Peyer's patch (tissue), 4 donors: ENCODE results near the gene NPLOC4. TPM values are rescaled to one million over a fixed set of nuclear protein-coding genes. Genes with fewer than 3 reads are reported as not detected.

Experiments used
- DNase-seq, 3 donors: peaks; one replicate each; pipeline ENCODE4 v3.0.0-alpha.2; 2017 to 2019
- H3K27ac ChIP-seq, 4 donors: fragments of 200-600 bp; sonication (generic); one replicate each; pipeline ENCODE4 v1.5.1; 2016 to 2019
- H3K27me3 ChIP-seq, 2 donors: fragments of 200-600 bp; sonication (generic); one replicate each; pipeline ENCODE4 v1.5.1; 2019
- H3K36me3 ChIP-seq, 3 donors: fragments of 200-600 bp; sonication (generic); one replicate each; pipeline ENCODE4 v1.5.1; 2016 to 2019
- H3K4me1 ChIP-seq, 4 donors: fragments of 200-600 bp; sonication (generic); one replicate each; pipeline ENCODE4 v1.5.1; 2016 to 2019
- H3K4me3 ChIP-seq, 4 donors: fragments of 200-600 bp; sonication (generic); 1 replicate in 3 of 4; 2 replicates in 1 of 4; pipeline ENCODE4 v1.5.1; 2016 to 2019; ENCODE audit warnings: mild to moderate bottlenecking in 1 of 4
- H3K9me3 ChIP-seq, 4 donors: fragments of 200-600 bp; sonication (generic); one replicate each; pipeline ENCODE4 v1.5.1; 2016 to 2019; ENCODE audit warnings: mild to moderate bottlenecking in 1 of 4
- POLR2A ChIP-seq, 2 donors: fragments of 450-650 bp; IDR thresholded peaks; one replicate each; pipeline ENCODE4 v1.5.1; 2017; ENCODE audit warnings: antibody characterized with exemption in 2 of 2, mild to moderate bottlenecking in 2 of 2, moderate library complexity in 2 of 2
- total RNA-seq, 4 donors: library from RNA; depleted of rRNA; stranded (reverse); fragments of >200 nt; gene quantifications; one replicate each; pipeline ENCODE4 v1.1.0, GENCODE V29; 2016
- TF ChIP-seq, protein P1 (sequence below), 6 experiments: fragments of 450-650 bp in 4 of 6; fragments of 200-600 bp in 2 of 6; sonication (generic) in 1 of 6; IDR thresholded peaks; one replicate each; pipeline ENCODE4 v1.5.1; 2017 to 2019; ENCODE audit warnings: antibody characterized with exemption in 6 of 6, mild to moderate bottlenecking in 3 of 6, moderate library complexity in 1 of 6

Gene NPLOC4
- total RNA-seq, 4 donors from 2014 or later: 77.2 to 911 (median 122) TPM

DNA sequence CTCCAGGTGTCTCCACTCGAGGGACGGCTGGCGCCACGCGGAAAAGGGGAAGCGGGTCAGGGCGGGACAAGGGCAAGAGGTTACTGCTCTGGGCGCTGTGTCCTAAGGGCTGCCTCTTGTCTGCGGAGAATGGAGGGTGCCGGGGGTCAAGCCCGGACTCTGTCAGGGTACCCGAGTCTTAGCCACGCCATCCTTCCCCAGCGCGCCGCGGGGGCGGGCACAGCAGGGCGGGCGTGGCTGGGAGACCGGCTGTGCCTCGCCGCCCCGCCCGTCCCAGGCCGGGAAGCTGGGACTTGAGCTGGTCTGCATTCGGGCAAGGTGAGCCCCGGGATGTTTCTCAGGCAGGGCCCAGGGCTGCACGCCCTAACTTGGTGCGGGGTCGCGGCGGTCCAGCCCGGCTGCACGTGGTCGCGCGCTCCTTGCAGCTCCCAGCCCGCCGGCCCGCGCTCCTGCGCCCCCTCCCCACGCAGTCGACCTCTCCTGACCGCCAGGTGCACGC lies 118.1 kb downstream of the NPLOC4 start:
- Histone ChIP-seq H3K4me1 (peaks cover 0 to 49% (median 26%) of the 10 kb centered on the region in 4 donors), H3K4me3 (peak overlapping the region; percentile 42 to 80 (median 71)), H3K27ac (peak overlapping the region; percentile 79 to 100 (median 90)), H3K9me3 (peaks cover 0 to 3% (median 0%) of the 10 kb centered on the region in 4 donors), H3K36me3 (no peaks in the 10 kb centered on the region), H3K27me3 (no peaks in the 10 kb centered on the region)
- peak; percentile 31 to 40 for TF ChIP-seq POLR2A (IDR thresholded peaks at IDR 0.05)
- TF ChIP-seq, protein P1, sequence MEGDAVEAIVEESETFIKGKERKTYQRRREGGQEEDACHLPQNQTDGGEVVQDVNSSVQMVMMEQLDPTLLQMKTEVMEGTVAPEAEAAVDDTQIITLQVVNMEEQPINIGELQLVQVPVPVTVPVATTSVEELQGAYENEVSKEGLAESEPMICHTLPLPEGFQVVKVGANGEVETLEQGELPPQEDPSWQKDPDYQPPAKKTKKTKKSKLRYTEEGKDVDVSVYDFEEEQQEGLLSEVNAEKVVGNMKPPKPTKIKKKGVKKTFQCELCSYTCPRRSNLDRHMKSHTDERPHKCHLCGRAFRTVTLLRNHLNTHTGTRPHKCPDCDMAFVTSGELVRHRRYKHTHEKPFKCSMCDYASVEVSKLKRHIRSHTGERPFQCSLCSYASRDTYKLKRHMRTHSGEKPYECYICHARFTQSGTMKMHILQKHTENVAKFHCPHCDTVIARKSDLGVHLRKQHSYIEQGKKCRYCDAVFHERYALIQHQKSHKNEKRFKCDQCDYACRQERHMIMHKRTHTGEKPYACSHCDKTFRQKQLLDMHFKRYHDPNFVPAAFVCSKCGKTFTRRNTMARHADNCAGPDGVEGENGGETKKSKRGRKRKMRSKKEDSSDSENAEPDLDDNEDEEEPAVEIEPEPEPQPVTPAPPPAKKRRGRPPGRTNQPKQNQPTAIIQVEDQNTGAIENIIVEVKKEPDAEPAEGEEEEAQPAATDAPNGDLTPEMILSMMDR (IDR thresholded peaks at IDR 0.05): no peak
- peak; percentile 61 to 83 (median 81) for DNase-seq

DNA sequence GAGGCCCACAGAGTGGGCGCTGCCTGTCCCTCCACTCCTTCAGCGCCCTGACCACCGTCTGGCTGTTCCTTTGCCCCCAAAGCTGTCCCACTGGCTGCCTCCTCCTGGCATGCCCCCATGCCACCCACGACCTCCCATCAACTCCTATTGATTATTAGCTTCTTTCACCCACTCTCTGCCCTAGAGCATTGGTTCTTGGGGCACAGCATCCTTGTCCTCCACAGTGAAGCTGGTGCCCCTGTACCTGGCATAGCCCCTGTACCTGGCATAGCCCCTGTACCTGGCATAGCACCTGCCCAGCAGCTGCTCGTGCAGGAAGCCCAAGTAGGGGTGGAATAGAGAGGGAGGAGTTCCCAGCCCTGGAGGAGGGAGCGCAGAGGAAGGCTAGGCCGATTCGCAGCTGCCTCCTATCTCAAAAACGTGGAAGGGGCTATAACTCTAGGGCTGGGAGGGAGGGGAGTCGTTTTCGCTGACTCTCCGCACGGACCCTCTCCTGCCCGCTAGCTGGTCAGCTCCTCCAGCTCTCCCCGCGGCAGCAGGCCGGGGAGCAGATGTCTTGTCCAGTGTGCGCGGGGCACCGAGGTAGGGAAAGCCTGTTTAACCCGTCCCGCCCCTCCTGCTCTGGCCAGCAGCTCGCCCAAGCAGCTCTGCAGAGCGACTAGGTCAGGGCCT lies 118.7 kb downstream of the NPLOC4 start:
- DNase-seq: peak in 1 of 3 donors; percentile 49
- TF ChIP-seq, protein P1 (IDR thresholded peaks at IDR 0.05): no peak
- TF ChIP-seq POLR2A (IDR thresholded peaks at IDR 0.05): no peak
- H3K4me3 ChIP-seq: peak overlapping the region; percentile 42 to 80 (median 71)
- no peaks in the 10 kb centered on the region for H3K27me3 ChIP-seq
- H3K36me3 ChIP-seq: no peaks in the 10 kb centered on the region
- H3K27ac ChIP-seq: peak overlapping the region; percentile 79 to 100 (median 90)
- peaks cover 0 to 49% (median 27%) of the 10 kb centered on the region in 4 donors for H3K4me1 ChIP-seq
- peaks cover 0 to 3% (median 0%) of the 10 kb centered on the region in 4 donors for H3K9me3 ChIP-seq

DNA sequence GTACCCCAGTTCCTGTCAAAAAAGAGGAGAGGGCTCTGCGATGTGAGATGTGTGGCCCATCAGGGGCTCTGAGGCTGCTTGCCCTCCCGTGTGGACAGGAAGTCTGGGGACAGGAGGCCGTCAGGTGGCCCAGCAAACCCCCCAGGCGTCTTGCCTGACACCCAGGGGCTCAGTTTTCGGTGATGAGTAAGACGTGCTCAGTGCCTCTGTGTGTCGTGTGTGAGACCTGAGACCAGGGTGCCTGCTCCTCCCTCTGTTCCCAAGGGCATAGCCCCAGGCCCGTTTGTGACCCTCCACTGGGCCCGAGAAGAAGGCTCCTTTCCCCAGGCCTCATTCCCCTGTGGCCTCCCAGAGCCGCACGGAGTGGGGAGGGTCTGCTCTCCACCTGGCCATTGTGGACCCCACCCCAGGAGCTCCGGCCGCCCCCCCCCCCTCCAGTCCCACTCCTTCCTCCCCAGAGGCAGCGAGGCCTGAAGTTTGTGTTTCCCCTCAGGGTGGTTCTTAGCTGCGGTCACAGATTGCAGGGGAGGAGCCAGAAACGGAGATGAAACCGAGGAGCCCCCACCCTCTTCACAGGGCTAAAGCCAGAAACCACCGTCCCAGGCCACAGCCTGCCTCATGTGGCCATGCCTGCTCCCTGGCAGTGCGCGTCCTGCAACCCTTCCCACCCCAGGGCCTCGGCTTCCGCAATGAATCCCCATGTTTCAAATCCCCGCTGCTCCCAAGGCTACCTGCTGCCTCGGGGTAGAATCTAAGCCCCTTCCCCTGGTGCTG lies 119.4 kb downstream of the NPLOC4 start:
- Histone ChIP-seq H3K4me1 (peaks cover 0 to 49% (median 27%) of the 10 kb centered on the region in 4 donors), H3K27ac (peak overlapping the region; percentile 80 to 100 (median 98)), H3K4me3 (peak overlapping the region in 1 of 4 donors; percentile 80), H3K9me3 (peaks cover 0 to 3% (median 0%) of the 10 kb centered on the region in 4 donors), H3K36me3 (no peaks in the 10 kb centered on the region), H3K27me3 (no peaks in the 10 kb centered on the region)
- no peak for TF ChIP-seq POLR2A (IDR thresholded peaks at IDR 0.05)
- TF ChIP-seq, protein P1 (IDR thresholded peaks at IDR 0.05): peak in 1 of 6 experiments; percentile 7
- DNase-seq: peak in 2 of 3 donors; percentile 85 to 86

DNA sequence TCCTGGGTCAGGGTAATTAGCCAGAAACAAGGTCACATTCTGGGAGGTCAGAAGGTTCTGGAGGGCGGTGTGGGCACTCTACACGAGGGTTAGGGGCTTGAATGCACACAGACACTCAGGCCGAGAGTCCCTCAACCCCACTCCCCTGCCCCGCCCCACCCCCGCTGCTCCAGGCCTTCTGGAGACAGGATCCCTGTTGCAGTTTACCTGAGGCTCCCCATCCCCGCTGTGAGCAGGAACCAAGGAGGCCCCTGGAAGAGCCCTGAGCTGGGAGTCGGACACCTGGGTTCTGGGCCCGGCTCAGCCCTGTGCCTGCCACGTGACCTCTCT lies 119.9 kb downstream of the NPLOC4 start:
- no peaks in the 10 kb centered on the region for H3K27me3 ChIP-seq
- H3K27ac ChIP-seq: peak overlapping the region; percentile 80 to 100 (median 98)
- DNase-seq: peak in 1 of 3 donors; percentile 55
- H3K4me3 ChIP-seq: peak overlapping the region in 2 of 4 donors; percentile 80 to 83
- H3K36me3 ChIP-seq: peaks cover 0 to 2% (median 0%) of the 10 kb centered on the region in 3 donors
- peaks cover 0 to 3% (median 0%) of the 10 kb centered on the region in 4 donors for H3K9me3 ChIP-seq
- H3K4me1 ChIP-seq: peaks cover 0 to 49% (median 27%) of the 10 kb centered on the region in 4 donors
- TF ChIP-seq POLR2A (IDR thresholded peaks at IDR 0.05): no peak
- TF ChIP-seq, protein P1 (IDR thresholded peaks at IDR 0.05): no peak

DNA sequence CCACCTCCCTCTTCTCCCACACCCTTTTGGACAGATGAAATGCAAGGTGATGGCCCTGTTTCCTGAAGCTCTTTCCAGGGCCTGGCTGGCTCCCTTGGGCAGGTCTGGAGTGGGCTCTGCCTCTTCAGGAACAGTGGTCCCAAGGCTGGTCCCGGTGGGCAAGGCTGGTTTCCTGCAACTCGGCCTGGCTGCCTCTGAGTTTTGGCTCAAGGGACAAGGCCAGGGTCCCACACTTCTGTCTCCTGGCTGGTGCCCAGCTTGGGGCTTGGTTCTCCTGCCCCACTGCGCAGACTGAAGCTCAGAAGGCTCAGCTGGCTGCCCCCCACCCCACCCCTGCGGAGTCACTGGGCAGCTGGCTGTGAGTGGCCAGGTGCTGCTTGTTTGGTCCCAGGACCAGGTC lies 120.5 kb downstream of the NPLOC4 start:
- DNase-seq: peak in 1 of 3 donors; percentile 44

More for the DNA sequence above, 120.5 kb downstream of the NPLOC4 start:
- TF ChIP-seq, protein P1 (IDR thresholded peaks at IDR 0.05): no peak
- TF ChIP-seq POLR2A (IDR thresholded peaks at IDR 0.05): no peak
- Histone ChIP-seq H3K27me3 (no peaks in the 10 kb centered on the region), H3K27ac (peak overlapping the region; percentile 98 to 100 (median 100)), H3K36me3 (peaks cover 0 to 8% (median 0%) of the 10 kb centered on the region in 3 donors), H3K4me1 (peaks cover 0 to 49% (median 27%) of the 10 kb centered on the region in 4 donors), H3K9me3 (peaks cover 0 to 3% (median 0%) of the 10 kb centered on the region in 4 donors), H3K4me3 (peak overlapping the region in 1 of 4 donors; percentile 83)
